HG02623 (cell line): Measurements from ENCODE around the gene ZNF639.
A peak's percentile ranks its signal among the peaks of the same experiment; 100 is the strongest.
"Not testable (repeated sequence)": the region's sequence is repeated elsewhere in the genome, so short reads cannot be mapped to it uniquely, and the experiment has no call there.

ENCODE experiments used
- ATAC-seq: cut with Tn5 transposase; IDR thresholded peaks from one replicate; pipeline ENCODE4 v1.9.1; 2021; ENCODE audit warnings: moderate library complexity; ENCODE audit not compliant: unreplicated experiment

The ZNF639 gene

GRCh38 chr3:179322286-179323196 lies at the start of gene ZNF639:
TSS of gene ZNF639 (plus strand) at chr3:179323031. CDS start at chr3:179328294, 5,263 bp downstream.
- peak; percentile 75 for ATAC-seq

- ATAC-seq = not testable (repeated sequence)
Observed at GRCh38 chr3:179274434-179274833, 48.4 kb upstream of the ZNF639 start.

GRCh38 chr3:179276001-179276400 lies 46.8 kb upstream of the ZNF639 start:
- no peak for ATAC-seq

GRCh38 chr3:179276743-179277142 lies 46.1 kb upstream of the ZNF639 start:
- no peak for ATAC-seq

GRCh38 chr3:179278151-179278550 lies 44.7 kb upstream of the ZNF639 start:
- ATAC-seq = no peak

- no peak for ATAC-seq
Observed at GRCh38 chr3:179278932-179279693, 43.7 kb upstream of the ZNF639 start.

GRCh38 chr3:179279837-179280236 lies 43.0 kb upstream of the ZNF639 start:
- ATAC-seq = no peak

GRCh38 chr3:179281825-179282224 lies 41.0 kb upstream of the ZNF639 start:
- no peak for ATAC-seq

- no peak for ATAC-seq
Observed at GRCh38 chr3:179286331-179286730, 36.5 kb upstream of the ZNF639 start.

- no peak for ATAC-seq
Observed at GRCh38 chr3:179288845-179289244, 34.0 kb upstream of the ZNF639 start.

- no peak for ATAC-seq
Observed at GRCh38 chr3:179289295-179289694, 33.5 kb upstream of the ZNF639 start.

GRCh38 chr3:179292450-179292849 lies 30.4 kb upstream of the ZNF639 start:
- ATAC-seq = no peak

- no peak for ATAC-seq
Observed at GRCh38 chr3:179297971-179298725, 24.7 kb upstream of the ZNF639 start.

- ATAC-seq = no peak
Observed at GRCh38 chr3:179299316-179299715, 23.5 kb upstream of the ZNF639 start.

GRCh38 chr3:179299999-179300613 lies 22.7 kb upstream of the ZNF639 start:
- ATAC-seq = no peak

GRCh38 chr3:179301645-179302044 lies 21.2 kb upstream of the ZNF639 start:
- ATAC-seq = no peak

- no peak for ATAC-seq
Observed at GRCh38 chr3:179302111-179302510, 20.7 kb upstream of the ZNF639 start.

GRCh38 chr3:179304605-179305004 lies 18.2 kb upstream of the ZNF639 start:
- ATAC-seq = no peak

- ATAC-seq = not testable (repeated sequence)
Observed at GRCh38 chr3:179307362-179307761, 15.5 kb upstream of the ZNF639 start.

- no peak for ATAC-seq
Observed at GRCh38 chr3:179308001-179308400, 14.8 kb upstream of the ZNF639 start.
